Bronchial epithelial cell (primary cell): ENCODE measurements around the gene CD46. TPM values are rescaled to one million over a fixed set of nuclear protein-coding genes. Genes with fewer than 3 reads are reported as not detected.
"Not testable (repeated sequence)": the region's sequence is repeated elsewhere in the genome, so short reads cannot be mapped to it uniquely, and the experiment has no call there.

Experiments
- DNase-seq: peaks from one replicate; pipeline ENCODE4 v3.0.0-alpha.2; 2010; ENCODE audit warnings: low read depth
- FAIRE-seq: peaks from 2 replicates; lab custom pipeline; 2011; peaks lifted over from hg19 to GRCh38; lab: Jason Lieb, UNC
- H3K27me3 ChIP-seq: 2 replicates; pipeline ENCODE4 v1.5.1; 2011; ENCODE audit warnings: low read length; ENCODE audit not compliant: control insufficient read depth, insufficient read depth
- H3K36me3 ChIP-seq: 2 replicates; pipeline ENCODE4 v1.5.1; 2011; ENCODE audit warnings: low read length; ENCODE audit not compliant: control insufficient read depth, insufficient read depth
- H3K4me3 ChIP-seq: 2 replicates; pipeline ENCODE4 v1.5.1; 2011; ENCODE audit warnings: mild to moderate bottlenecking, low read depth, low read length, control low read depth
- total RNA-seq: library from RNA; depleted of rRNA; stranded (reverse); fragments of >200 nt; gene quantifications from 2 replicates; pipeline ENCODE4 v1.2.1, GENCODE V29; 2014
- TF ChIP-seq, protein P1 (sequence below): IDR thresholded peaks from 2 replicates; pipeline ENCODE4 v1.5.1; 2011; ENCODE audit warnings: mild to moderate bottlenecking, moderate library complexity, low read length, control low read depth, inconsistent platforms; ENCODE audit not compliant: insufficient read depth, severe bottlenecking

CD46 gene
- total RNA-seq, 1 donor from 2014 or later: 128 TPM

GRCh38 chr1:207745285-207745684 lies 6.6 kb upstream of the CD46 start:
- FAIRE-seq: no peak

GRCh38 chr1:207745839-207746767 lies 5.8 kb upstream of the CD46 start:
- H3K27me3 ChIP-seq: no peaks in the 10 kb centered on the region
- DNase-seq (no peak), FAIRE-seq (peak; percentile 84)
- TF ChIP-seq, protein P1, sequence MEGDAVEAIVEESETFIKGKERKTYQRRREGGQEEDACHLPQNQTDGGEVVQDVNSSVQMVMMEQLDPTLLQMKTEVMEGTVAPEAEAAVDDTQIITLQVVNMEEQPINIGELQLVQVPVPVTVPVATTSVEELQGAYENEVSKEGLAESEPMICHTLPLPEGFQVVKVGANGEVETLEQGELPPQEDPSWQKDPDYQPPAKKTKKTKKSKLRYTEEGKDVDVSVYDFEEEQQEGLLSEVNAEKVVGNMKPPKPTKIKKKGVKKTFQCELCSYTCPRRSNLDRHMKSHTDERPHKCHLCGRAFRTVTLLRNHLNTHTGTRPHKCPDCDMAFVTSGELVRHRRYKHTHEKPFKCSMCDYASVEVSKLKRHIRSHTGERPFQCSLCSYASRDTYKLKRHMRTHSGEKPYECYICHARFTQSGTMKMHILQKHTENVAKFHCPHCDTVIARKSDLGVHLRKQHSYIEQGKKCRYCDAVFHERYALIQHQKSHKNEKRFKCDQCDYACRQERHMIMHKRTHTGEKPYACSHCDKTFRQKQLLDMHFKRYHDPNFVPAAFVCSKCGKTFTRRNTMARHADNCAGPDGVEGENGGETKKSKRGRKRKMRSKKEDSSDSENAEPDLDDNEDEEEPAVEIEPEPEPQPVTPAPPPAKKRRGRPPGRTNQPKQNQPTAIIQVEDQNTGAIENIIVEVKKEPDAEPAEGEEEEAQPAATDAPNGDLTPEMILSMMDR: no peak
- H3K36me3 ChIP-seq: no peaks in the 10 kb centered on the region
- H3K4me3 ChIP-seq: no peak overlapping the region

More at GRCh38 chr1:207745285-207745684, 6.6 kb upstream of the CD46 start:
- TF ChIP-seq, protein P1: no peak
- no peak overlapping the region for H3K4me3 ChIP-seq
- no peaks in the 10 kb centered on the region for H3K27me3 ChIP-seq
- H3K36me3 ChIP-seq: no peaks in the 10 kb centered on the region
- DNase-seq: no peak

DNA sequence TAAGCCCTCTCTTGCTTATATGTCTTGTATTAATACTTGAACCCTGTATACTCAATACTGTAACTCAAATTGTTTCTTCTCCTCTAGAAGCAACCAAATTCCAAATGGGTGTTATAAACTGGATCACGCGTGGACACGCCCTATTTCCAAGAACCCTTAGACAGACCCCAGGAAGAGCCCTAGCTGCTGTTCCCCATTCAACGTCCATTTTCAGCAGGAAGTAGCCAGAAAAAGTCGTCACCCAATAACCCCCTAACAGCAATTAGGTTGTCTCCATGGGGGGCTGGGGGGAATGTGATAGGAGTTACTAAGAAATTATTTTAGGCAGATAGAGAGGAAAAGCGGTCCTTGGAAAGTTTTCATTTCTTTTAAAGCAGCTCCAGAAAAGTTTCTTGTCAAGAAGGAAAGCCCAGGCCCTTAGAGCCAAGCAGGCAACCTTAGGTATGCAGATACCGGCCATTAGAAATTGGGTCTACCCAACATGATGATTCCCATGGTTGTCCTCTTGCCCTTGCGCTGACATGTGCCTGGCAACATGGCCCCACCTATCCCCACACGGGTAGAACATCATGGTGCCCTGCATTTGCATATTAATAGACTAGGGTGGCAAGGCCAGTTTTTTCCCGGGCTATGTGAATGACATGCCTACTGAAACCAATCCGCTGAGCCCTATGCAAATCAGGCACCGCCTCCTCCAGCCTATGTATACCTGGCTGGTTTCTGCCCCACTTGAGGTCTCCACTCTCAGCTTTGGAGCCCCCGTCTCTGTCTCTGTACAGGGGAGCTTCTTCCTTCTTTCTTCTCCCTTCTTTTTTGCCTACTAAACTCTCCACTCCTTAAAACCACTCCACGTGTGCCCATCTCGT lies 4.0 kb upstream of the CD46 start:
- FAIRE-seq (no peak), DNase-seq (no peak)
- Histone ChIP-seq H3K36me3 (no peaks in the 10 kb centered on the region), H3K4me3 (no peak overlapping the region), H3K27me3 (no peaks in the 10 kb centered on the region)
- TF ChIP-seq, protein P1: no peak

- TF ChIP-seq, protein P1: no peak
- Histone ChIP-seq H3K4me3 (no peak overlapping the region), H3K27me3 (no peaks in the 10 kb centered on the region), H3K36me3 (no peaks in the 10 kb centered on the region)
- FAIRE-seq (no peak), DNase-seq (peak; percentile 61)
Observed at GRCh38 chr1:207748737-207749528, 2.9 kb upstream of the CD46 start.

DNA sequence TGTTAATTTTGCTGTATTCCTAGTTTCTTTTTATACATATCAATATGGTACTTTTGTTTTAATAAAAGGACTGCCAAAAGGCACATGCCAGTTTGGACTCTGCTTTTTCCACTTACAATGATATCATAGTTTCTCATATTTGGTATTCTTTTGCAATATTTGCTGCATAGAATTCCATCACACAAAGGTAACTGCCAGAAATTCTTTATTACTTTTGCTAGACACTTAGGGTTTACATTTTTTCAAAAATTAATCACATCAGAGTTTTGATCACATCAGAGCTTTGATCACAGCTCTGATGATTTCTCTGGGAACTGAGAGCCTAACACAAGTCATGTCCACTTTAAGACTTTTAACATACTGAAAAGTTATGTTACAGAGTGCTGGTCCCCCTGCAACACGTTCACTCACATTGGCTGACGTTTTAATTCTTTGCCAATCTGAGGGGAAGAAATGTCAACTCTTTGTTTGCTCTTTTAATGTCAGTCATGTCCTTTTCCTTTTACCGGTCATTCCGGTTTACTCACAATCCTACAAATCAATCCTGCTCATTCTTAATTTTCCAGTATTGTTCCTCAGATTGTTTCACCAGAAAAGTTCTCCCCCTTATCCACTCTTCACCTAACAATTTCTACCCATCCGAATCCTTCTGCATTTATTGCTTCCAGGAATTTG lies 1.1 kb upstream of the CD46 start:
- peak; percentile 28 for FAIRE-seq
- TF ChIP-seq, protein P1: no peak
- H3K36me3 ChIP-seq: no peaks in the 10 kb centered on the region
- peak; percentile 47 for DNase-seq
- no peak overlapping the region for H3K4me3 ChIP-seq
- no peaks in the 10 kb centered on the region for H3K27me3 ChIP-seq

DNA sequence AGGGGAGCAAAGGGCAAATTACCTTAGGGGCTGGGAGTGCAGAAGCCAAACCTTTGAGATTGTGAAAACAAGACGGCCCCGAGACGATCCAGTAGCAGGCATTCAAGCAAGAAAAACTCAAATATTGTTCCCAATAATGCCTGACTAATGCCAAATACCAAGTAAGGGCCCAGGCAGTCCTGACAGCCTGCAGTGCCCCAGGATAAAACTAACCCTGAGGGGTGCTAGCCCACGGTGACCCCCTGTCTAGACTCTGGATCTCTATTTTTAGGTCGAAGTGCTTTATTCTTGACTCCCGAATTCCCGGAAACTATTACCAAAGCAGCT lies 428 bp upstream of the CD46 start:
- H3K4me3 ChIP-seq: peak overlapping the region; percentile 65
- not testable (repeated sequence) for H3K36me3 ChIP-seq, FAIRE-seq, H3K27me3 ChIP-seq, DNase-seq
